Lower leg skin (tissue), 3 donors: ENCODE measurements around the gene ACKR1.

Experiments used
- POLR2A ChIP-seq, 2 donors: fragments of 450-650 bp; IDR thresholded peaks; one replicate each; pipeline ENCODE4 v1.6.1; 2016 to 2017; ENCODE audit warnings: antibody characterized with exemption in 2 of 2, mild to moderate bottlenecking in 1 of 2, moderate library complexity in 1 of 2
- TF ChIP-seq, protein P1 (sequence below), 3 donors: fragments of 450-650 bp; IDR thresholded peaks; one replicate each; pipeline ENCODE4 v1.5.1; 2016; ENCODE audit warnings: antibody characterized with exemption in 3 of 3, mild to moderate bottlenecking in 3 of 3, moderate library complexity in 2 of 3

DNA sequence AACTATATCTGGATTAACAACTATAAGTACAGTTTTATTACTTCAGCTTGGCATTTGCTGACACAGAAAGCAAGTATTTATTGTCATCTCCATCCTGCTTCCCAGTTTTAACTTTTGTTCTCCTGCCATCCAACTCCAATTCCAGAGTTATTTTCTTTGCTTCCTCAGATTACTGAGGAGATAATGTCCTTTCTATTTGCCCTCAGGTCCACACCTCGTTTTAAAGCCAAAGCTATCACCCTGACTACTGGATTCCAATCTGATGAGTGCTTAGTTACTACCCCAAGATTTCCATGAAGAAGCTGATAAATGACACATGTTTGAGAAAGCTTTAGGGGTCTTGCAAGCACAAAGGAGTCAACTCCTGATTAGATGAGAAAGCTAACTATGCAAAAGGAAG is 25.2 kb downstream of the ACKR1 start:
- TF ChIP-seq, protein P1, sequence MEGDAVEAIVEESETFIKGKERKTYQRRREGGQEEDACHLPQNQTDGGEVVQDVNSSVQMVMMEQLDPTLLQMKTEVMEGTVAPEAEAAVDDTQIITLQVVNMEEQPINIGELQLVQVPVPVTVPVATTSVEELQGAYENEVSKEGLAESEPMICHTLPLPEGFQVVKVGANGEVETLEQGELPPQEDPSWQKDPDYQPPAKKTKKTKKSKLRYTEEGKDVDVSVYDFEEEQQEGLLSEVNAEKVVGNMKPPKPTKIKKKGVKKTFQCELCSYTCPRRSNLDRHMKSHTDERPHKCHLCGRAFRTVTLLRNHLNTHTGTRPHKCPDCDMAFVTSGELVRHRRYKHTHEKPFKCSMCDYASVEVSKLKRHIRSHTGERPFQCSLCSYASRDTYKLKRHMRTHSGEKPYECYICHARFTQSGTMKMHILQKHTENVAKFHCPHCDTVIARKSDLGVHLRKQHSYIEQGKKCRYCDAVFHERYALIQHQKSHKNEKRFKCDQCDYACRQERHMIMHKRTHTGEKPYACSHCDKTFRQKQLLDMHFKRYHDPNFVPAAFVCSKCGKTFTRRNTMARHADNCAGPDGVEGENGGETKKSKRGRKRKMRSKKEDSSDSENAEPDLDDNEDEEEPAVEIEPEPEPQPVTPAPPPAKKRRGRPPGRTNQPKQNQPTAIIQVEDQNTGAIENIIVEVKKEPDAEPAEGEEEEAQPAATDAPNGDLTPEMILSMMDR (IDR thresholded peaks at IDR 0.05): no peak
- TF ChIP-seq POLR2A (IDR thresholded peaks at IDR 0.05): no peak
